HEK293 (cell line): Measurements from ENCODE around the gene PLA2G3.

Experiments
- CTCF ChIA-PET: fragments of 350-600 bp; formaldehyde crosslinking; extraction: SDS; loops from one replicate; lab custom pipeline; 2021; ENCODE audit warnings: antibody characterized with exemption; lab: Yijun Ruan, JAX
- POLR2A ChIA-PET: fragments of 300-600 bp; formaldehyde crosslinking; extraction: SDS; loops from one replicate; lab custom pipeline; 2020; ENCODE audit warnings: antibody characterized with exemption, inconsistent platforms; lab: Yijun Ruan, JAX
- H3K27ac ChIP-seq: fragments of 200-500 bp; sonication (Bioruptor generic); 2 replicates; pipeline ENCODE4 v1.5.1; 2014; ENCODE audit warnings: low read depth, low read length, control low read depth, inconsistent platforms; ENCODE audit errors: extremely low read depth
- H3K36me3 ChIP-seq, 2 experiments: fragments of 200-500 bp in 1 of 2; sonication (Bioruptor generic) in 1 of 2; 1 replicate in 1 of 2; 2 replicates in 1 of 2; pipeline ENCODE4 v1.5.1; 2014 to 2017; ENCODE audit warnings: inconsistent platforms in 2 of 2, low read length in 2 of 2; ENCODE audit not compliant: control insufficient read depth in 2 of 2, insufficient read depth in 1 of 2
- H3K4me1 ChIP-seq: fragments of 200-500 bp; sonication (Bioruptor generic); 2 replicates; pipeline ENCODE4 v1.5.1; 2014; ENCODE audit warnings: mild to moderate bottlenecking, low read length, inconsistent platforms; ENCODE audit not compliant: control insufficient read depth, insufficient read depth
- H3K4me3 ChIP-seq: 2 replicates; pipeline ENCODE4 v1.5.1; 2011; ENCODE audit warnings: low read depth, mild to moderate bottlenecking, control low read depth, low read length, moderate library complexity
- H3K9me3 ChIP-seq: fragments of 200-500 bp; sonication (Bioruptor generic); 2 replicates; pipeline ENCODE4 v1.5.1; 2014; ENCODE audit warnings: low read depth, low read length, inconsistent platforms; ENCODE audit not compliant: control insufficient read depth, insufficient read depth
- CTCF ChIP-seq: fragments of 450-650 bp; formaldehyde crosslinking; IDR thresholded peaks from 2 replicates; pipeline ENCODE4 v1.5.1; 2016; ENCODE audit warnings: missing biosample characterization, missing genetic modification characterization
- HOXC10 ChIP-seq: sonication (generic); formaldehyde crosslinking; IDR thresholded peaks from 2 replicates; pipeline ENCODE4 v1.8.1; 2023; ENCODE audit warnings: mild to moderate bottlenecking, missing genetic modification reagents
- KLF16 ChIP-seq: fragments of 450-650 bp; formaldehyde crosslinking; IDR thresholded peaks from 2 replicates; pipeline ENCODE4 v1.5.1; 2017; ENCODE audit warnings: missing biosample characterization, missing genetic modification characterization
- TRIM28 ChIP-seq: IDR thresholded peaks from 2 replicates; pipeline ENCODE4 v1.6.1; 2011; ENCODE audit warnings: low read length, control low read depth, borderline replicate concordance
- ZBTB1 ChIP-seq: fragments of 450-650 bp; formaldehyde crosslinking; IDR thresholded peaks from 2 replicates; pipeline ENCODE4 v1.5.1; 2016; ENCODE audit warnings: missing biosample characterization, missing genetic modification characterization
- ZBTB17 ChIP-seq: fragments of 450-650 bp; formaldehyde crosslinking; IDR thresholded peaks from 2 replicates; pipeline ENCODE4 v1.5.1; 2016; ENCODE audit warnings: missing biosample characterization, missing genetic modification characterization
- ZBTB49 ChIP-seq: fragments of 450-650 bp; formaldehyde crosslinking; IDR thresholded peaks from 2 replicates; pipeline ENCODE4 v1.5.1; 2016; ENCODE audit warnings: missing biosample characterization, missing genetic modification characterization, low read depth
- ZBTB8A ChIP-seq: fragments of 450-650 bp; formaldehyde crosslinking; IDR thresholded peaks from 2 replicates; pipeline ENCODE4 v1.5.1; 2016; ENCODE audit warnings: missing biosample characterization, missing genetic modification characterization
- ZNF133 ChIP-seq: fragments of 450-650 bp; formaldehyde crosslinking; IDR thresholded peaks from 2 replicates; pipeline ENCODE4 v1.5.1; 2016; ENCODE audit warnings: missing biosample characterization, missing genetic modification characterization
- ZNF248 ChIP-seq: fragments of 450-650 bp; formaldehyde crosslinking; IDR thresholded peaks from 2 replicates; pipeline ENCODE4 v1.5.1; 2017; ENCODE audit warnings: missing biosample characterization, missing genetic modification characterization
- ZNF266 ChIP-seq: fragments of 450-650 bp; formaldehyde crosslinking; IDR thresholded peaks from 2 replicates; pipeline ENCODE4 v1.5.1; 2016; ENCODE audit warnings: missing biosample characterization, missing genetic modification characterization, low read depth
- ZNF302 ChIP-seq: fragments of 450-650 bp; formaldehyde crosslinking; IDR thresholded peaks from 2 replicates; pipeline ENCODE4 v1.5.1; 2016; ENCODE audit warnings: missing biosample characterization, missing genetic modification characterization, low read depth
- ZNF350 ChIP-seq: fragments of 450-650 bp; formaldehyde crosslinking; IDR thresholded peaks from 2 replicates; pipeline ENCODE4 v1.5.0; 2017; ENCODE audit warnings: missing biosample characterization, mild to moderate bottlenecking, missing genetic modification characterization
- ZNF366 ChIP-seq: fragments of 450-650 bp; formaldehyde crosslinking; conservative IDR thresholded peaks from 2 replicates; pipeline ENCODE4 v1.5.1; 2016; ENCODE audit warnings: missing biosample characterization, missing genetic modification characterization
- ZNF416 ChIP-seq: fragments of 450-650 bp; formaldehyde crosslinking; IDR thresholded peaks from 2 replicates; pipeline ENCODE4 v1.5.1; 2016; ENCODE audit warnings: missing biosample characterization, missing genetic modification characterization
- ZNF544 ChIP-seq: fragments of 450-650 bp; formaldehyde crosslinking; IDR thresholded peaks from 2 replicates; pipeline ENCODE4 v1.5.0; 2017; ENCODE audit warnings: missing biosample characterization, missing genetic modification characterization
- ZNF548 ChIP-seq: fragments of 450-650 bp; formaldehyde crosslinking; IDR thresholded peaks from 2 replicates; pipeline ENCODE4 v1.5.1; 2016; ENCODE audit warnings: missing biosample characterization, missing genetic modification characterization
- ZNF596 ChIP-seq: fragments of 450-650 bp; IDR thresholded peaks from 2 replicates; pipeline ENCODE4 v1.5.0; 2018; ENCODE audit warnings: missing biosample characterization, mild to moderate bottlenecking, missing genetic modification characterization, moderate library complexity
- ZNF624 ChIP-seq: fragments of 450-650 bp; formaldehyde crosslinking; IDR thresholded peaks from 2 replicates; pipeline ENCODE4 v1.5.1; 2017; ENCODE audit warnings: missing biosample characterization, missing genetic modification characterization
- ZNF629 ChIP-seq: fragments of 450-650 bp; formaldehyde crosslinking; IDR thresholded peaks from 2 replicates; pipeline ENCODE4 v1.5.1; 2017; ENCODE audit warnings: missing biosample characterization, missing genetic modification characterization
- ZNF654 ChIP-seq: fragments of 450-650 bp; formaldehyde crosslinking; IDR thresholded peaks from 2 replicates; pipeline ENCODE4 v1.5.1; 2016; ENCODE audit warnings: low read depth, missing biosample characterization, missing genetic modification characterization
- ZNF664 ChIP-seq: fragments of 450-650 bp; formaldehyde crosslinking; IDR thresholded peaks from 2 replicates; pipeline ENCODE4 v1.5.1; 2016; ENCODE audit warnings: missing biosample characterization, missing genetic modification characterization
- ZNF677 ChIP-seq: fragments of 450-650 bp; IDR thresholded peaks from 2 replicates; pipeline ENCODE4 v1.5.0; 2018; ENCODE audit warnings: missing biosample characterization, mild to moderate bottlenecking, missing genetic modification characterization, moderate library complexity
- ZNF707 ChIP-seq: fragments of 450-650 bp; formaldehyde crosslinking; IDR thresholded peaks from 2 replicates; pipeline ENCODE4 v1.5.1; 2016; ENCODE audit warnings: missing biosample characterization, missing genetic modification characterization
- ZNF776 ChIP-seq: fragments of 450-650 bp; formaldehyde crosslinking; IDR thresholded peaks from 2 replicates; pipeline ENCODE4 v1.5.0; 2017; ENCODE audit warnings: missing biosample characterization, missing genetic modification characterization, borderline replicate concordance
- ZNF792 ChIP-seq: fragments of 450-650 bp; formaldehyde crosslinking; IDR thresholded peaks from 2 replicates; pipeline ENCODE4 v1.5.1; 2016; ENCODE audit warnings: missing biosample characterization, missing genetic modification characterization
- TF ChIP-seq, protein P1 (sequence below): fragments of 450-650 bp; formaldehyde crosslinking; IDR thresholded peaks from 2 replicates; pipeline ENCODE4 v1.5.1; 2017; ENCODE audit warnings: missing biosample characterization, missing genetic modification characterization

Gene PLA2G3

DNA sequence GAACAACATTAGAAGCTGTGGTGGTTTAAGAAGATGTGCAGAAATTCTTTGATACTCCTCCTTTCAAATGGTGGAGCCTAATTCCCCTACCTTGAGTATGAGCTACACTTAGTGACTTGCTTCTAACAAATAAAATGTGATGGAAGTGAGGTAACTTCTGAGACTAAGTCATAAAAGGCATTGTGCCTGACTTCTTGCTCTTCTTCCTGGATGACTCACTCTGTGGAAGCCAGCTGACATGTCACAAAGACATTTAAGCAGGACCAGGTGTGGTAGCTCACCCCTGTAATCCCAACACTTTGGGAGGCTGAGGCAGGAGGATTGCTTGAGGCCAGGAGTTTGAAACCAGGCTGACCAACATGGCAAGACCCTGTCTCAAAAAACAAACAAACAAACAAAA lies 3.9 kb upstream of the PLA2G3 start (continued):
- TF ChIP-seq CTCF (no peak), ZNF664 (no peak), ZNF654 (tag by site-specific recombination) (no peak), HOXC10 (CRISPR knock-in tag) (no peak), ZNF350 (tag by site-specific recombination) (peak; percentile 56; the same call in 1 of the 2 replicates), ZNF629 (0 out of 2 replicates have a peak, but pooled peaks have one; percentile 23), ZNF544 (tag by site-specific recombination) (no peak), ZNF366 (peak; percentile 26; the same call in 1 of the 2 replicates), ZNF302 (no peak), ZNF248 (tag by site-specific recombination) (peak; percentile 45; the same call in 1 of the 2 replicates), ZNF133 (tag by site-specific recombination) (no peak)

DNA sequence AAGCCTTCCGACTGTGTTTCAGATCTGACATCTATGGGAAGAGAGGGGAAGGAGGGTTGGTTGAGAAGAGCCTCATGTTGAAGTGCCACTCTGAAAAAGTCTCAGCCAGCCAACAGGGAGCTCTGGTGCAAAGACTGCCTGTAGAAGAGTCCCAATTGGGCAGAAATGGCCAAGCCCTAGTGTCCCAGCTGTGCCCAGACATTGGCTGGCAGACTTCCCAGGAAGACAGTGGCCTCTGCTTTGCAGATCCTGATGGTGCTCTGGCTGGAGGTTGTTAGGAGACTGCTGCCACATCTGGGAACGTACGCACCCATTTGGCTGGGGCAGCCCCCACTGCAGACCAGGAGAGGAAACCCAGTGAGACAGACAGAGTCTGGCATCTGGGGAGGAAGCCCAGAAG lies 3.2 kb upstream of the PLA2G3 start:
- CTCF ChIA-PET, result interaction anchor here (0.6 to 3.9 kb wide), 3 partner anchors 11 to 645 kb away, joined by 3 to 25 read pairs (median 3); partner anchors contain the start of gene SELENOM
- POLR2A ChIA-PET, result interaction anchor here (1.3 kb wide), 1 partner anchor 36 kb away, joined by 5 read pairs; the partner anchor contains the start of gene SELENOM
- TF ChIP-seq, protein P1, sequence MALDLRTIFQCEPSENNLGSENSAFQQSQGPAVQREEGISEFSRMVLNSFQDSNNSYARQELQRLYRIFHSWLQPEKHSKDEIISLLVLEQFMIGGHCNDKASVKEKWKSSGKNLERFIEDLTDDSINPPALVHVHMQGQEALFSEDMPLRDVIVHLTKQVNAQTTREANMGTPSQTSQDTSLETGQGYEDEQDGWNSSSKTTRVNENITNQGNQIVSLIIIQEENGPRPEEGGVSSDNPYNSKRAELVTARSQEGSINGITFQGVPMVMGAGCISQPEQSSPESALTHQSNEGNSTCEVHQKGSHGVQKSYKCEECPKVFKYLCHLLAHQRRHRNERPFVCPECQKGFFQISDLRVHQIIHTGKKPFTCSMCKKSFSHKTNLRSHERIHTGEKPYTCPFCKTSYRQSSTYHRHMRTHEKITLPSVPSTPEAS (tag by site-specific recombination), result no peak
- TF ChIP-seq ZNF677 (tag by site-specific recombination), result no peak
- TF ChIP-seq ZNF707 (tag by site-specific recombination), result no peak
- TF ChIP-seq ZBTB1 (tag by site-specific recombination), result no peak
- no peak for TF ChIP-seq ZNF416 (tag by site-specific recombination)
- no peak for TF ChIP-seq ZBTB49 (tag by site-specific recombination)

DNA sequence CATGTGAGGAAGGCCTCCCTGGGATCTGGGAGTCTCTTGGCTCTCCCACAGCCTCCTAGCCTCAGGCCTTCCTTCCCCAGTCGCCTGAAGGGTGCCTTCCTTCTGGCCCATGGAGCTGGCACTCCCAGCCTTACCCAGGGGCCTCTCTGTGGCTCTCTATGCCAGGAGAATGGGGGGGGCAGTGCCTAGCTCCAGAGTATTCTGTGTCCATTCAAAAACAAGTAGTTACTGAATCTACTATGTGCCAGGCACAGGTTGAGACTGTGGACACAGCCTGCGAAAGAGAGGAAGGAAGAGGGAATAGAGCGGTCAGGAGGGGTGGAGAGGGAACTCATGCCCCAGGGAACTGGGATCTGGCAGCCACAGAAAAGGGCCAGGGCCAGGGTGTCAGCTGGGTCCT lies 2.7 kb upstream of the PLA2G3 start:
- no peak overlapping the region for H3K4me3 ChIP-seq
- POLR2A ChIA-PET, result no interaction called here
- no peaks in the 10 kb centered on the region for H3K36me3 ChIP-seq
- H3K9me3 ChIP-seq, result no peaks in the 10 kb centered on the region
- H3K27ac ChIP-seq, result no peak overlapping the region
- no peaks in the 10 kb centered on the region for H3K4me1 ChIP-seq
- CTCF ChIA-PET, result interaction anchor here (0.7 to 3.9 kb wide), 2 partner anchors 10 to 35 kb away, joined by 3 to 25 read pairs; partner anchors contain the start of gene SELENOM
- no peak for TF ChIP-seq ZNF776
- no peak for TF ChIP-seq TRIM28
- TF ChIP-seq ZNF266, result no peak
- TF ChIP-seq ZNF792, result no peak
- no peak for TF ChIP-seq KLF16
- TF ChIP-seq ZBTB17 (tag by site-specific recombination), result no peak
- no peak for TF ChIP-seq ZNF366
- no peak for TF ChIP-seq ZBTB8A (tag by site-specific recombination)
- TF ChIP-seq ZNF548 (tag by site-specific recombination), result no peak
- no peak for TF ChIP-seq ZNF596
- no peak for TF ChIP-seq ZNF624 (tag by site-specific recombination)

More for the DNA sequence above, 3.2 kb upstream of the PLA2G3 start:
- Histone ChIP-seq H3K4me3 (no peak overlapping the region), H3K27ac (no peak overlapping the region), H3K4me1 (no peaks in the 10 kb centered on the region), H3K9me3 (no peaks in the 10 kb centered on the region), H3K36me3 (no peaks in the 10 kb centered on the region)
